Uterus (tissue), 2 donors: ENCODE results near the gene MS4A18.

Source experiments
- POLR2A ChIP-seq, 2 donors: fragments of 450-650 bp; IDR thresholded peaks; one replicate each; pipeline ENCODE4 v1.6.1; 2016; ENCODE audit warnings: antibody characterized with exemption in 2 of 2, mild to moderate bottlenecking in 1 of 2, moderate library complexity in 1 of 2
- TF ChIP-seq, protein P1 (sequence below), 4 experiments: fragments of 200-600 bp in 2 of 4; fragments of 450-650 bp in 2 of 4; sonication (generic) in 2 of 4; IDR thresholded peaks; one replicate each; pipeline ENCODE4 v1.5.1; 2016 to 2019; ENCODE audit warnings: antibody characterized with exemption in 4 of 4, mild to moderate bottlenecking in 2 of 4, moderate library complexity in 1 of 4

DNA sequence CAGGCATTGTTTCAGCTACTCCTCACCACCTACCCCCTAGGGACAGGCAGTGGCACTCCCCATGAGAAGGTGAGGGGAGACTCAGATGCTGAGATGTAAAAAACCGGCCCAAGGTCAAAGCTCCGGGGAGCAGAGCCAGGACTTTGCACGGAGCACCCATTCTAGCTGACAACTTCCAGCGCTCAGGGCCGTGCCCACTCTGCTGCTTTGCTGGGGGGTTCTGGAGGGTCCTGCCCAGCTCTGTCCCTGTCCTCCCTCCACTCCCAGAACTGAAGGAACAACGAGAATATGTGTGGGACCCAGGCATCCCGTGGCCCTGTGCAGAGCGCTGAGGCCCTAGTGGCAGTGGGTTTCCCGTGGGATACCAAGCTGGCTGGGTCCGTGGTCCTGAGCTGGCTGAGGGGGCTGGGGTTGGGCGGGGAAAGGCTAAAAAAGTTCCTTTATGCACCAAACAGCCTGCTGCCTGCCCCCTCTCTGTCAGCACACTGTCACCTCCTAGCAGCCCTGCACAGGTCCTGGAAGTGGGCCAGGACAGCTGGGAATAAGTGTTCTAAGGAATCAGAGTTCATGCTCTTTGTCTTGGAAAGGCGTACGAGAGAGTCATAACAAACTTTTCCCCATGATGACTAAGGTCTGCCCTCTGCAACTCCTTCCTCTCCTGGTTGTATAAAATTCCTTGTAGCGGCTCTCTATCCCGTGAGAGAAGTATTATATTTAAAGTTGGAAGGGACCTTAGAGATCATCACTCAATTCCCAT is 62.5 kb downstream of the MS4A18 start:
- TF ChIP-seq, protein P1, sequence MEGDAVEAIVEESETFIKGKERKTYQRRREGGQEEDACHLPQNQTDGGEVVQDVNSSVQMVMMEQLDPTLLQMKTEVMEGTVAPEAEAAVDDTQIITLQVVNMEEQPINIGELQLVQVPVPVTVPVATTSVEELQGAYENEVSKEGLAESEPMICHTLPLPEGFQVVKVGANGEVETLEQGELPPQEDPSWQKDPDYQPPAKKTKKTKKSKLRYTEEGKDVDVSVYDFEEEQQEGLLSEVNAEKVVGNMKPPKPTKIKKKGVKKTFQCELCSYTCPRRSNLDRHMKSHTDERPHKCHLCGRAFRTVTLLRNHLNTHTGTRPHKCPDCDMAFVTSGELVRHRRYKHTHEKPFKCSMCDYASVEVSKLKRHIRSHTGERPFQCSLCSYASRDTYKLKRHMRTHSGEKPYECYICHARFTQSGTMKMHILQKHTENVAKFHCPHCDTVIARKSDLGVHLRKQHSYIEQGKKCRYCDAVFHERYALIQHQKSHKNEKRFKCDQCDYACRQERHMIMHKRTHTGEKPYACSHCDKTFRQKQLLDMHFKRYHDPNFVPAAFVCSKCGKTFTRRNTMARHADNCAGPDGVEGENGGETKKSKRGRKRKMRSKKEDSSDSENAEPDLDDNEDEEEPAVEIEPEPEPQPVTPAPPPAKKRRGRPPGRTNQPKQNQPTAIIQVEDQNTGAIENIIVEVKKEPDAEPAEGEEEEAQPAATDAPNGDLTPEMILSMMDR (IDR thresholded peaks at IDR 0.05) = no peak
- TF ChIP-seq POLR2A (IDR thresholded peaks at IDR 0.05) = no peak
